ENCODE results near the gene ARID1B.

DNA sequence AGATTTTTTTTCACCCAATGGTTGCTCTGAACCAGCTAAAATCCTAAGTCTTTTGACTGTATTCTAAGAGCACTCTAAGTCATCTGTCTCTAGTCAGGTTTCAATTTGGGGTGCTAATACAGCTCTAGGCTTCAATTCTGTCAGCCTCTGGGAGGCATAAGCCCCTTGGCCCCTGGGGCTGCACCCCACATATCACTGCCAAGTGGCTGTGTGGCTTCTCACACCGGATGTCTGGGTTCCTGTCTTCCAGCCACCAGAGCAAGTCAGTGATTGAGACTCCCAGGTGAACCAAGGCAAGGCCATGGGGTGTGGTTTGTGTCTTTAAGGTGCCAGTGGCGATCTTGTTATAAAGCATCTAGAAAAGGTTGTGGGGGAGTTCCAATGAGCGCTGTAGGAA is 409.6 kb downstream of the ARID1B start:
- TF ChIP-seq CAMTA2 (CRISPR knock-in tag; IDR thresholded peaks at IDR 0.05; ENCODE audit: borderline replicate concordance) (no peak), ZKSCAN8 (CRISPR knock-in tag; IDR thresholded peaks at IDR 0.05; ENCODE audit: borderline replicate concordance) (no peak), NCOR1 (IDR thresholded peaks at IDR 0.05; ENCODE audit: borderline replicate concordance, low read length) (no peak), TAF1 (CRISPR knock-in tag; IDR thresholded peaks at IDR 0.05) (no peak), CHD2 (IDR thresholded peaks at IDR 0.05; ENCODE audit: low read depth, low read length) (no peak), RFX5 (IDR thresholded peaks at IDR 0.05; ENCODE audit: low read depth, low read length) (no peak), ZNF570 (CRISPR knock-in tag; IDR thresholded peaks at IDR 0.05; ENCODE audit: borderline replicate concordance) (no peak), POLR2A (IDR thresholded peaks at IDR 0.05; ENCODE audit: insufficient read depth in 1 of 2, low read depth in 2 of 2, low read length in 2 of 2) (no peak)
- TF ChIP-seq, protein P1, sequence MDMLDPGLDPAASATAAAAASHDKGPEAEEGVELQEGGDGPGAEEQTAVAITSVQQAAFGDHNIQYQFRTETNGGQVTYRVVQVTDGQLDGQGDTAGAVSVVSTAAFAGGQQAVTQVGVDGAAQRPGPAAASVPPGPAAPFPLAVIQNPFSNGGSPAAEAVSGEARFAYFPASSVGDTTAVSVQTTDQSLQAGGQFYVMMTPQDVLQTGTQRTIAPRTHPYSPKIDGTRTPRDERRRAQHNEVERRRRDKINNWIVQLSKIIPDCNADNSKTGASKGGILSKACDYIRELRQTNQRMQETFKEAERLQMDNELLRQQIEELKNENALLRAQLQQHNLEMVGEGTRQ (IDR thresholded peaks at IDR 0.05; ENCODE audit: low read depth, low read length): no peak
- TF ChIP-seq, protein P1 (CRISPR knock-in tag; IDR thresholded peaks at IDR 0.05; ENCODE audit: borderline replicate concordance): no peak
- TF ChIP-seq, protein P2, sequence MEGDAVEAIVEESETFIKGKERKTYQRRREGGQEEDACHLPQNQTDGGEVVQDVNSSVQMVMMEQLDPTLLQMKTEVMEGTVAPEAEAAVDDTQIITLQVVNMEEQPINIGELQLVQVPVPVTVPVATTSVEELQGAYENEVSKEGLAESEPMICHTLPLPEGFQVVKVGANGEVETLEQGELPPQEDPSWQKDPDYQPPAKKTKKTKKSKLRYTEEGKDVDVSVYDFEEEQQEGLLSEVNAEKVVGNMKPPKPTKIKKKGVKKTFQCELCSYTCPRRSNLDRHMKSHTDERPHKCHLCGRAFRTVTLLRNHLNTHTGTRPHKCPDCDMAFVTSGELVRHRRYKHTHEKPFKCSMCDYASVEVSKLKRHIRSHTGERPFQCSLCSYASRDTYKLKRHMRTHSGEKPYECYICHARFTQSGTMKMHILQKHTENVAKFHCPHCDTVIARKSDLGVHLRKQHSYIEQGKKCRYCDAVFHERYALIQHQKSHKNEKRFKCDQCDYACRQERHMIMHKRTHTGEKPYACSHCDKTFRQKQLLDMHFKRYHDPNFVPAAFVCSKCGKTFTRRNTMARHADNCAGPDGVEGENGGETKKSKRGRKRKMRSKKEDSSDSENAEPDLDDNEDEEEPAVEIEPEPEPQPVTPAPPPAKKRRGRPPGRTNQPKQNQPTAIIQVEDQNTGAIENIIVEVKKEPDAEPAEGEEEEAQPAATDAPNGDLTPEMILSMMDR (CRISPR knock-in tag; IDR thresholded peaks at IDR 0.05): no peak
